A673 (cell line): ENCODE results near the gene FAM89B. TPM values are rescaled to one million over a fixed set of nuclear protein-coding genes. Genes with fewer than 3 reads are reported as not detected.

ENCODE experiments used
- BruUV-seq: library from RNA; stranded (reverse); fragments of 400-500 nt; replicated peaks from 2 replicates; lab custom pipeline; 2021; lab: Mats Ljungman, UMichigan
- CTCF ChIA-PET: fragments of 300-600 bp; sonication (Branson Sonifier 250); formaldehyde crosslinking; loops from one replicate; lab custom pipeline; 2022; ENCODE audit warnings: antibody characterized with exemption; lab: Charles Lee
- POLR2A ChIA-PET: fragments of 300-600 bp; sonication (Branson Sonifier 250); formaldehyde crosslinking; loops from one replicate; lab custom pipeline; 2022; ENCODE audit warnings: antibody characterized with exemption; ENCODE audit not compliant: low non-redundant PET; lab: Charles Lee
- DNase-seq: peaks from one replicate; pipeline ENCODE4 v3.0.0-alpha.2; 2015; ENCODE audit warnings: low spot score
- H3K27ac ChIP-seq: fragments of 200-600 bp; sonication (generic); 2 replicates; pipeline ENCODE4 v1.5.1; 2016; ENCODE audit warnings: mixed run types, low read depth, mild to moderate bottlenecking, mixed read lengths, antibody characterized with exemption, low read length; ENCODE audit not compliant: poor library complexity, severe bottlenecking
- H3K27me3 ChIP-seq: fragments of 200-600 bp; sonication (generic); replicated peaks from 2 replicates; pipeline ENCODE4 v1.6.1; 2017; ENCODE audit warnings: mixed run types, low read depth, mild to moderate bottlenecking, mixed read lengths, antibody characterized with exemption, low read length; ENCODE audit not compliant: insufficient read depth, poor library complexity
- H3K36me3 ChIP-seq: fragments of 200-600 bp; sonication (generic); 2 replicates; pipeline ENCODE4 v1.6.1; 2016; ENCODE audit warnings: mixed run types, mild to moderate bottlenecking, mixed read lengths, antibody characterized with exemption, low read length; ENCODE audit not compliant: insufficient read depth, poor library complexity, severe bottlenecking
- H3K4me1 ChIP-seq: fragments of 200-600 bp; sonication (generic); 2 replicates; pipeline ENCODE4 v1.6.1; 2017; ENCODE audit warnings: mixed run types, mild to moderate bottlenecking, mixed read lengths, antibody characterized with exemption, low read length; ENCODE audit not compliant: insufficient read depth, poor library complexity, severe bottlenecking
- H3K4me3 ChIP-seq: fragments of 200-600 bp; sonication (generic); 2 replicates; pipeline ENCODE4 v1.5.1; 2016; ENCODE audit warnings: low read depth, mixed run types, mild to moderate bottlenecking, mixed read lengths, low read length; ENCODE audit not compliant: poor library complexity, severe bottlenecking
- H3K9me3 ChIP-seq: fragments of 200-600 bp; sonication (generic); 2 replicates; pipeline ENCODE4 v1.6.1; 2016; ENCODE audit warnings: mixed run types, low read depth, mild to moderate bottlenecking, mixed read lengths, antibody characterized with exemption, low read length; ENCODE audit not compliant: poor library complexity, severe bottlenecking
- EZH2 ChIP-seq: fragments of 200-600 bp; sonication (generic); IDR thresholded peaks from 2 replicates; pipeline ENCODE4 v1.6.1; 2017; ENCODE audit warnings: borderline replicate concordance, low read depth, mild to moderate bottlenecking, mixed read lengths, antibody characterized with exemption, low read length; ENCODE audit not compliant: poor library complexity, severe bottlenecking
- intact Hi-C: fragments of 100-400 bp; cut with micrococcal nuclease; formaldehyde crosslinking; loops from one replicate; pipeline ENCODE4 v1.10.0; 2022; ENCODE audit not compliant: unreplicated experiment
- total RNA-seq: library from RNA; stranded (reverse); gene quantifications from 2 replicates; pipeline ENCODE4 v1.2.3, GENCODE V29; 2021
- TF ChIP-seq, protein P1 (sequence below): fragments of 300-800, 200-600 bp; sonication (generic); conservative IDR thresholded peaks from 2 replicates; pipeline ENCODE4 v1.5.1; 2017; ENCODE audit warnings: low read depth, mild to moderate bottlenecking, antibody characterized with exemption, low read length, moderate library complexity, mixed read lengths

FAM89B gene
- total RNA-seq, 1 experiment from 2014 or later: 88.3 TPM

DNA sequence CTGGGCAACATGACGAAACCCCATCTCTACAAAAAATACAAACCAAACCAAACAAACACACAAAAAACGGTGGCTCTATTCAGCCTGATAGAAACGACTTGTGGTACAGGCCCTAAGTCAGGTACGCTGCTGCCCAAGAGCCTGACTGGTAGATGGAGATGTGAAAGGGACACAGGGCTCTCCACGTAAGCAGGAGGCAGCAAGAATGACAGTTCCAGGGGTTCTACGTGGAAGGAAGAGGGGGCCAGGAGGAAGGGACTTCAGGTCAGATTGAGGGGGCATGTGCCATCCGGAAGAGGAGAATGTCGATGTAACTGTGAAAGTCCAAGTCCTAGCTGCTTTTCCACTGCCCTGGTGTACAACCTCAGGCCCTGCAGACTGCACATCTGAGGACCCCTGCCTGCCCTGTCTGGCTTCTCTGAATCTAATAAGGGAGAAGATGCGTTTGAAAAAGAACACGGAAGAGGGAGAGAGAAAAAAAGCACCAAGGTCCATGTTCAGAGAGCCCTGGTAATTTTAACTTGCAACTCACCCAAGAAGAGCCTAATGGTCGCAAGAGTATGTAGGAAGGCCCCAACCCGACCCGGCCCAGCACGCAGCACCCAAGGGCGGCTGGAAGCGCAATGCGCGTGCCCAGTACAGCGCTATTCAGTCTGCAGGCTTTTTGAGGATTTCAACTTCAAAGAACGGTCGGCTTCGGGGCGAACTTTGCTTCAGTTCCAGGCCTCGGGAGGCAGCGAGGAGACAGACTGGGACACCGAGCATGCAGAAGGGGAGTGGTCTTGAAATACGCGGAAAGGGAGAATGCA lies 3.0 kb upstream of the FAM89B start:
- intact Hi-C loops: no loop called here
- ChIA-PET CTCF (interaction anchor here (0.6 to 2.2 kb wide), 3 partner anchors 9 to 1268 kb away, joined by 3 to 12 read pairs (median 4); no protein-coding TSS in a partner anchor), POLR2A (interaction anchor here (1.2 kb wide), 1 partner anchor 8 kb away, joined by 3 read pairs; no protein-coding TSS in a partner anchor)
- no peak for DNase-seq
- Histone ChIP-seq H3K36me3 (peaks cover 6% of the 10 kb centered on the region), H3K9me3 (no peaks in the 10 kb centered on the region), H3K27me3 (no peaks in the 10 kb centered on the region), H3K4me1 (peaks cover 21% of the 10 kb centered on the region), H3K4me3 (peak overlapping the region; percentile 87), H3K27ac (peak overlapping the region; percentile 92)
- TF ChIP-seq, protein P1, sequence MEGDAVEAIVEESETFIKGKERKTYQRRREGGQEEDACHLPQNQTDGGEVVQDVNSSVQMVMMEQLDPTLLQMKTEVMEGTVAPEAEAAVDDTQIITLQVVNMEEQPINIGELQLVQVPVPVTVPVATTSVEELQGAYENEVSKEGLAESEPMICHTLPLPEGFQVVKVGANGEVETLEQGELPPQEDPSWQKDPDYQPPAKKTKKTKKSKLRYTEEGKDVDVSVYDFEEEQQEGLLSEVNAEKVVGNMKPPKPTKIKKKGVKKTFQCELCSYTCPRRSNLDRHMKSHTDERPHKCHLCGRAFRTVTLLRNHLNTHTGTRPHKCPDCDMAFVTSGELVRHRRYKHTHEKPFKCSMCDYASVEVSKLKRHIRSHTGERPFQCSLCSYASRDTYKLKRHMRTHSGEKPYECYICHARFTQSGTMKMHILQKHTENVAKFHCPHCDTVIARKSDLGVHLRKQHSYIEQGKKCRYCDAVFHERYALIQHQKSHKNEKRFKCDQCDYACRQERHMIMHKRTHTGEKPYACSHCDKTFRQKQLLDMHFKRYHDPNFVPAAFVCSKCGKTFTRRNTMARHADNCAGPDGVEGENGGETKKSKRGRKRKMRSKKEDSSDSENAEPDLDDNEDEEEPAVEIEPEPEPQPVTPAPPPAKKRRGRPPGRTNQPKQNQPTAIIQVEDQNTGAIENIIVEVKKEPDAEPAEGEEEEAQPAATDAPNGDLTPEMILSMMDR: no peak
- TF ChIP-seq EZH2: no peak
- BruUV-seq: TSS peak; percentile 66

DNA sequence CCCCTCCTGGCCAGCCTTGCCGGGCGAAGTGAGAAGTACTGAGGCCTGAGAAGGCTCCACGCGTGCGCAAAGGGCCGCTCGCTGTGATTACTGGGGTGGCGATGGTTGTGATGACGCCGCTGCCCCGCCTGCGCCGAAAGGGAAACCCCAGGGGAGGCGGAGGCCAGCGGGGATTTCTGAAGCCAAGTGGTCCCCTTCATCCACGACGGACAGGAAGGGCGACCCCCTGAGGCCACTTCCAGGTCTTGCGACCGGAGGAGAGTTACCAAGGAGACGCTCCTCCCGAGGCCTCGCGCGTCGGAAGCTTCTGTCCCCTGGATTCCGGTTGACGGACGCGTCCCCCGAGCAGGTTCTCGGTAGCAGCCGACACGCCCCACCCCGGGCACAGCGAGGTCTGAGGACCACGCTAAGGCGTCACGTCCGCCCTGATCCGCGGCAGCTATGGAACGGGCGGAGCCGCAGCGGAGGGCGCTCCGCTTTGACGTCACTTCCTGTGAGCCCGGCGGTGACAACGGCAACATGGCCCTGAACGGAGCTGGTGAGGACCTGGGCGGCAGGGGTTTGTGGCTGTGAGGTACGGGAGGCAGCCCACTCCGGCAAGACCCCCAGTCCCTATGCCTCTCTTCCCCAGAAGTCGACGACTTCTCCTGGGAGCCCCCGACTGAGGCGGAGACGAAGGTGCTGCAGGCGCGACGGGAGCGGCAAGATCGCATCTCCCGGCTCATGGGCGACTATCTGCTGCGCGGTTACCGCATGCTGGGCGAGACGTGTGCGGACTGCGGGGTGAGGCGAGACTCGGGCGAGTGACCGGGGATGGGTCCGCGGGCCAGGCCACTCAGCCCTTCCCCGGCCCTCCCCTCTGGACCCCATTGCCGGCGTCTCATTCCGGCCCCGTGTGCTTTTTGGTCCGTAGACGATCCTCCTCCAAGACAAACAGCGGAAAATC lies 2.1 kb upstream of the FAM89B start, which contains the start of gene ZNRD2:
TSS of gene ZNRD2 (plus strand) at position 505 of the 946 bp plus-strand sequence. CDS start at position 520, 15 bp downstream.
- BruUV-seq: no TSS peak
- ChIA-PET POLR2A (interaction anchor here (1.2 kb wide), 1 partner anchor 9 kb away, joined by 3 read pairs; no protein-coding TSS in a partner anchor), CTCF (interaction anchor here (0.6 to 2.2 kb wide), 5 partner anchors 10 to 1269 kb away, joined by 3 to 12 read pairs (median 3); no protein-coding TSS in a partner anchor)
- Histone ChIP-seq H3K9me3 (no peaks in the 10 kb centered on the region), H3K4me3 (peak within 1 kb of the TSS; percentile 87), H3K4me1 (peaks cover 28% of the 10 kb centered on the region), H3K27ac (peak within 1 kb of the TSS; percentile 92), H3K27me3 (no peaks in the 10 kb centered on the region), H3K36me3 (peaks cover 6% of the 10 kb centered on the region)
- intact Hi-C loops: loop anchor here (1.0 to 5.0 kb wide), 3 partner anchors 29 to 188 kb away; partner anchors contain the start of gene SLC25A45
- DNase-seq: peak; percentile 100
- TF ChIP-seq, protein P1: peak; percentile 64
- TF ChIP-seq EZH2: no peak

DNA sequence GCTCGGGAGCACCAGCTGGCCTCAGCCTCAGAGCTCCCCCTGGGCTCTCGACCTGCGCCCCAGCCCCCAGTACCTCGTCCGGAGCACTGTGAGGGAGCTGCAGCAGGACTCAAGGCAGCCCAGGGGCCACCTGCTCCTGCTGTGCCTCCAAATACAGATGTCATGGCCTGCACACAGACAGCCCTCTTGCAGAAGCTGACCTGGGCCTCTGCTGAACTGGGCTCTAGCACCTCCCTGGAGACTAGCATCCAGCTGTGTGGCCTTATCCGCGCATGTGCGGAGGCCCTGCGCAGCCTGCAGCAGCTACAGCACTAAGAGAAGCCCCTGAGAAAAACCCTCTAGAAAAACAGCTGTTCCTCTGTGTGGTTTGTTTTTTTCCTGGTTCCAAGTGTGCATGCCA lies 918 bp upstream of the FAM89B start:
- H3K4me3 ChIP-seq: peak overlapping the region; percentile 87
- no peaks in the 10 kb centered on the region for H3K27me3 ChIP-seq
- H3K36me3 ChIP-seq: peaks cover 6% of the 10 kb centered on the region
- no peak for DNase-seq
- BruUV-seq: no TSS peak
- peaks cover 35% of the 10 kb centered on the region for H3K4me1 ChIP-seq
- intact Hi-C loops: loop anchor here (5.0 kb wide), 2 partner anchors 36 to 189 kb away; partner anchors contain the start of gene SLC25A45
- H3K9me3 ChIP-seq: no peaks in the 10 kb centered on the region
- no peak for TF ChIP-seq EZH2
- TF ChIP-seq, protein P1: no peak
- ChIA-PET POLR2A (no interaction called here), CTCF (interaction anchor here (0.6 to 2.1 kb wide), 4 partner anchors 11 to 205 kb away, joined by 4 to 13 read pairs (median 8); no protein-coding TSS in a partner anchor)
- peak overlapping the region; percentile 92 for H3K27ac ChIP-seq
